Muscle of leg (tissue), 11 donors: ENCODE results near the gene MSI2. TPM values are rescaled to one million over a fixed set of nuclear protein-coding genes. Genes with fewer than 3 reads are reported as not detected.
A peak's percentile ranks its signal among the peaks of the same experiment; 100 is the strongest.

ENCODE experiments used
- DNase-seq: peaks from one replicate; pipeline ENCODE4 v3.0.0; 2013
- H3K27ac ChIP-seq: one replicate; pipeline ENCODE4 v1.5.1; 2013; ENCODE audit warnings: mild to moderate bottlenecking, low read length, control low read depth
- H3K27me3 ChIP-seq: one replicate; pipeline ENCODE4 v1.6.1; 2013; ENCODE audit warnings: low read length; ENCODE audit not compliant: control insufficient read depth, insufficient read depth
- H3K36me3 ChIP-seq: one replicate; pipeline ENCODE4 v1.6.1; 2013; ENCODE audit warnings: low read length; ENCODE audit not compliant: control insufficient read depth, insufficient read depth
- H3K4me1 ChIP-seq: one replicate; pipeline ENCODE4 v1.6.1; 2013; ENCODE audit warnings: low read length; ENCODE audit not compliant: control insufficient read depth, insufficient read depth
- H3K4me3 ChIP-seq: one replicate; pipeline ENCODE4 v1.5.1; 2013; ENCODE audit warnings: low read length, control low read depth
- H3K9me3 ChIP-seq: replicated peaks from 2 replicates; pipeline ENCODE4 v1.6.1; 2013; ENCODE audit warnings: low read depth, low read length; ENCODE audit not compliant: control insufficient read depth
- WGBS: methylation state at CpG from one replicate; pipeline ENCODE4 v1.1.5; 2013; ENCODE audit warnings: missing lambda C conversion rate; ENCODE audit not compliant: insufficient coverage; 5-methylcytosine and 5-hydroxymethylcytosine counted together
- polyA plus RNA-seq, 8 donors: library from polyadenylated mRNA; unstranded; fragments of 120-200 nt; gene quantifications; one replicate each; pipeline versions ENCODE4 v1.2.1 to v1.2.3, GENCODE V29; 2013; ENCODE audit warnings: inconsistent platforms in 1 of 8, low replicate concordance in 1 of 8; ENCODE audit not compliant: insufficient read length in 8 of 8, insufficient read depth in 1 of 8
- total RNA-seq: library from RNA; stranded (reverse); fragments of 120-200 nt; gene quantifications from one replicate; pipeline ENCODE4 v1.2.4, GENCODE V29; 2013

MSI2 gene
- total and polyA plus RNA-seq, 9 donors: 21.5 to 32.0 (median 27.4) TPM

DNA sequence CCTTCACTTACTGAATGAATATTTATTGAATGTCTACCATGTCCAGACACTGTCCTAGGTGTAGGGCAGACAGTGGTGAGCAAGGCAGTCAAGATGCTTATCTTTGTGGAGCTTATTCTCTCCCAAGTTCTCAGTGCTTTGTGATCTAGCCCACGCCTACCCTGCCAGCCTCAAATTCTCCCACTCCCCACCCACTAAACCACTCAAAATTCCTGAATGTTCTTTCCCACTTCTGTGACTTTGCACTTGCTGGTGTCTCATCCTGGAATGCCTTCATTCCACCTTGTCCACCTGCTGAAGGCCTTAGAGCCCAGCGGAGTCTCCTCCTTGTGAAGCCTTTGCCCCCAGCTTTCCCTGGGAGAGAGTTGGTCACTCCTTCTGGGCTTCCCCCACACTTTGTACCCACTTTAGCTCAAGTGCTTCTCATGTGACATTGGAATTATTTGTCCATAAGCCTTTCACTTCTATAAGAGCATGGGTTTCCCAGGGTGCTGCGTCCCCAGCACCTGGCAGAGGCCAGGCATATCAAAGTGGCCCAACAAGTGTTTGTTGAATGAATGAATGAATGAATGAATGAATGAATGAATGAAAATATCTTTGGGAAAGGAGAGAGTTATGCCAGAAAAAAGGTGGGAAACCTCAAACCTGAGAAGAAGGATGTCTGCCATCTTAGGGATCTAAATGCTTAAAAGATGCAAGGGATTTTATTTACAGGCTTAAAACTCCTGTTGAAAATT is 465.8 kb downstream of the MSI2 start:
- H3K4me3 ChIP-seq: no peak overlapping the region
- no peak for DNase-seq
- no peak overlapping the region for H3K27ac ChIP-seq
- 93% methylated on average over 3 of the region's 3 CpGs for WGBS
- H3K4me1 ChIP-seq: peaks cover 29% of the 10 kb centered on the region
- H3K27me3 ChIP-seq: peaks cover 14% of the 10 kb centered on the region
- no peaks in the 10 kb centered on the region for H3K36me3 ChIP-seq
- no peaks in the 10 kb centered on the region for H3K9me3 ChIP-seq

DNA sequence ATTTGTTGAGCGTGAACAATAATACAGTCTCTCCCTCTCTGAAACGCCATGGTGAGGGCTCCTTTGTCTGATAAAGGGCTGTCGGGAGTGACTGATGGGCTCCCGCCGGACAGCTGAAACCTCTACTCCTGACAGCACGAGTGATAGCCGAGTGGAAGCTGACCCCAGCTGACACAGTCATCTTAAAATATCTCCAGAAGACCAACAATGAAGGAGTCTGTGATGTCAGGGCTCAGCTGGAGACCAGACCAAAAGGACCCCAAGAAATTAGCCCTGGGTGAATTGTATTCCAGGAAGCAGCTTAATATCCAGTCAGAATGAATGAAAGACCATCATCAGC is 466.4 kb downstream of the MSI2 start:
- DNase-seq: peak; percentile 30
- Histone ChIP-seq H3K36me3 (no peaks in the 10 kb centered on the region), H3K9me3 (no peaks in the 10 kb centered on the region), H3K27ac (peak overlapping the region; percentile 69), H3K27me3 (peaks cover 13% of the 10 kb centered on the region), H3K4me3 (no peak overlapping the region), H3K4me1 (peaks cover 32% of the 10 kb centered on the region)
- no CpG with 5 or more reads among the region's 7 CpGs for WGBS

DNA sequence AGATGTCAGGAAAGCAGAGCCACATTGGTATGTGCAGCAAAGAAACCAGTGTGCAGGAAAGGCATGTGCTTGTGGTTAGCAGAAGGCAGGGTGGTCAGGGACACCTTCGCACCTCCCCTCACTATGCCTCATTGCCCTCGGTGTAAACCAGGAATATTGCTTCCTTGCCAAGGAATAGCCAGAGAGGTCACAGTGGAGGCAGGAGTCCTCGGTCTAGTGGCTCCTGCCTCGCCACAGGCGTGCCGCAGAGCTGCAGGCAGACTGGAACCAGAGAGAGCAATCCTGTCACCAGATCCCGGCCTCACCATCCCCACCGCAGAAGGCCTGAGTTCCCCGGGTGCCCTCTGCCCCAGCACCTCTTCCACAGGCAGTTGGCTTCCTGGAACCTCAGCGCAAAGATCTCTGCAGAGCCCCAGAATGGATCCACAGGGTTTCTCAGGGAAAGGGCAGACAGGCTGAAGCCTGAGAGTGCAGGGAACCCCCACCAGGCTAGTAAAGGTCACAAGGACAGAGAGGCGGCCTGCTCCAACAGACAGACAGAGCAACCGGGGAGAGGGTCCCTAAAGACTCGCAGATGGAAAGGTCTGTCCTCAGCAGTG is 467.2 kb downstream of the MSI2 start:
- no peak overlapping the region for H3K4me3 ChIP-seq
- DNase-seq: no peak
- H3K9me3 ChIP-seq: no peaks in the 10 kb centered on the region
- 56% methylated on average over 11 of the region's 13 CpGs for whole genome bisulfite sequencing
- H3K4me1 ChIP-seq: peaks cover 34% of the 10 kb centered on the region
- peak overlapping the region; percentile 69 for H3K27ac ChIP-seq
- H3K27me3 ChIP-seq: peaks cover 13% of the 10 kb centered on the region
- H3K36me3 ChIP-seq: no peaks in the 10 kb centered on the region

DNA sequence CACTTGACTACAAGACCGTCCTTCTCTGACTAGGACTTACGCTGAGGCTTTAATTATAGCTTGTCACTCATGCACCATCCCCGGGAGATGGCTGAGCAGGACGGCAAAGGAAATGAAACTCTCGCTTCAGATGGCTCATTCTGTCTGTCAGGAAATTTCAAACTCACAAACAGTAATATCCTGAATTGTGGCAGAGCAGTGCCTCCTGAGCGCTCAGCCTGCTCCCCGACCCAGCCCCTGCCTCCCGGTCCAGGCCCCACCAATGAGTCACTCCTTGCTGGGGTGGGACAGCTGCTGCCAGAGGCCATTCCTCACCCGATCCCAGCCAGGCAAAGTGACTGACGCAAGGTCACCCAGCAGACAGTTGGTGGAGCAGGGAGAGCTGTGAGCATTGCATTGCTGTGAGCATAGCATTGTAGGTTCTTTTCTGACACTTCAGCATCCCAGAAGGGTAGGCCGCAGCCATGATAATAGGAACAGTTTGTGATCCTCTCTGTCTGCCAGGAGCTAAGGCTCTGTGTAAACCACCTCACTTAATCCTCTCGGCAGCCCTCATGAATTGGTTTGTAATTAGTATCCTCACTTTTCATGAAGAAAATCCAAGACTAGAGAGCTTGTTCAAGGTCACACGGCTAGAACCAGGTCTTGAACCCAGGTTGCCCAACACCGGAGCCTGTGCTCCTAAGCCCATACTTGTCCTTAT is 467.9 kb downstream of the MSI2 start:
- Histone ChIP-seq H3K4me3 (no peak overlapping the region), H3K27ac (peak overlapping the region; percentile 69), H3K36me3 (no peaks in the 10 kb centered on the region), H3K9me3 (no peaks in the 10 kb centered on the region), H3K27me3 (peaks cover 8% of the 10 kb centered on the region), H3K4me1 (peaks cover 34% of the 10 kb centered on the region)
- no peak for DNase-seq
- WGBS: 41% methylated on average over 11 of the region's 14 CpGs

DNA sequence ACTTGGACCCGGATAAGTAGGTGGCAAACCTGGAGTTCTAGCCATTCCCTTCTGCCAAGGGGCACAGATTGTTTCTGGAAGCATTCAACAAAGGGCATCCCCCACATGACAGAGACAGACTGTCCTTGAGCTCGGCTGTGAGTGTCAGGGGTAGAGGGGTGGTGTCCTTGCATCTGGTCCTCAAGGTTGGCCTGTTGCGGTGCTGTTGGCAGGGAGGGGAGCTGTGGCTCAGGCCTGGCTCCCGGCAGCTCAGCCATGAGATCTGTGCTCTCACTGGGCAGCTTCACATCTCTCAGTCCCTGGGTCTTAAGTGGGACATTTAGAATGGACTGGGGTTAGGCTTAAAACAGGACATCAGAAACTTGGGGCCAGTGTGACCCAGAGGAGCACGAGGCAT is 468.4 kb downstream of the MSI2 start:
- Histone ChIP-seq H3K4me1 (peaks cover 34% of the 10 kb centered on the region), H3K36me3 (no peaks in the 10 kb centered on the region), H3K4me3 (no peak overlapping the region), H3K9me3 (no peaks in the 10 kb centered on the region), H3K27me3 (peaks cover 5% of the 10 kb centered on the region), H3K27ac (peak overlapping the region; percentile 20)
- DNase-seq: no peak
- WGBS: 95% methylated on average over 4 of the region's 5 CpGs

DNA sequence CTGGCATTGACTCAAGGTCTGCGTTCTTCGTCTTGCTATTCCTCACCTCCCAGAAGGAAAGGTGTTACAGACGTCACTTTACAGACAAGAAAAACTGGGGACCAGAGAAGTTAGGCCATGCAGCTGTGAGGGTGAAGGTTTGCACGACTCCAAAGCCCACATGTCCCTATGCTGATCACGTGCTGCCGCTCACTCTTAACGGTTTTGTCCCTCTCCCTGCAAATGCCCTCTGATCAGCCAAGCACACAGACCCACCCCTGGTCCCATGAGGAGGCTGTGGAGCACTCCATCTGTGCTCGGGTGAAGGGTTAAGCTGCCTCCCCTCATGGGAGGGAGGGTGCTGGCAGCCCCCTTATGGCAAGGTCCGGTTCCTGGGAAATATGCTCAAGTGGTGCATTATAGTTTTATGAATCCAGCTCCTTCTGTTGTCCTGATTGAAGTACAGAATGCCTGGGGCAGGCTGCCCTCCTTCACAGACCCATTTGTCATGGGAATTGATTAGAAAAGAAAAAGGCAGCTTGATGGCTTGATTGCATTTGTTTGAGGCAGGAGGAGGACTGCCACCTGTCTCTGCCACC is 470.0 kb downstream of the MSI2 start:
- Histone ChIP-seq H3K27ac (no peak overlapping the region), H3K4me1 (peaks cover 34% of the 10 kb centered on the region), H3K4me3 (no peak overlapping the region), H3K36me3 (no peaks in the 10 kb centered on the region), H3K9me3 (no peaks in the 10 kb centered on the region), H3K27me3 (peaks cover 6% of the 10 kb centered on the region)
- WGBS: 59% methylated on average over 7 of the region's 9 CpGs
- no peak for DNase-seq

DNA sequence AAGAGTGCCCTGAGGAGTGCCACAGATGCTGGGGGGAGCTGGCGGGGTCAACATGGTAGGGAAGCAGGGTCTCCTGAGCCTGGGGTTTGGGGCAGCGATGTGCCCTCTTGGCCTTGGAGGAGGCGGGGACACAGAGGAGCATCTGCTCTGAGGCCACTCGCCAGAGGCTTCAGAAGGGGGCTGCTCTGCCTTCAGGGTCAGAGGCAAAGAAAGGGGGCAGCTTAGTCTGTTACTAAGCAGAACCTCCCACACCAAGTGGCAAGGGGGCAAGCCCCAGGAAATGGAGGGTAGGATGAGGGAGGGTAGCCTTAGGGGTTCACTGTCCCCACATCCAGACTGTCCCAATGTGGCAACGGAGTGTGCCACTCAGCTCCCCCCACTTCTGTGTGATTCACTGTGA is 470.5 kb downstream of the MSI2 start:
- no peaks in the 10 kb centered on the region for H3K9me3 ChIP-seq
- peaks cover 6% of the 10 kb centered on the region for H3K27me3 ChIP-seq
- DNase-seq: no peak
- H3K4me3 ChIP-seq: no peak overlapping the region
- H3K27ac ChIP-seq: no peak overlapping the region
- 93% methylated on average over 3 of the region's 5 CpGs for WGBS
- H3K4me1 ChIP-seq: peaks cover 34% of the 10 kb centered on the region
- no peaks in the 10 kb centered on the region for H3K36me3 ChIP-seq

DNA sequence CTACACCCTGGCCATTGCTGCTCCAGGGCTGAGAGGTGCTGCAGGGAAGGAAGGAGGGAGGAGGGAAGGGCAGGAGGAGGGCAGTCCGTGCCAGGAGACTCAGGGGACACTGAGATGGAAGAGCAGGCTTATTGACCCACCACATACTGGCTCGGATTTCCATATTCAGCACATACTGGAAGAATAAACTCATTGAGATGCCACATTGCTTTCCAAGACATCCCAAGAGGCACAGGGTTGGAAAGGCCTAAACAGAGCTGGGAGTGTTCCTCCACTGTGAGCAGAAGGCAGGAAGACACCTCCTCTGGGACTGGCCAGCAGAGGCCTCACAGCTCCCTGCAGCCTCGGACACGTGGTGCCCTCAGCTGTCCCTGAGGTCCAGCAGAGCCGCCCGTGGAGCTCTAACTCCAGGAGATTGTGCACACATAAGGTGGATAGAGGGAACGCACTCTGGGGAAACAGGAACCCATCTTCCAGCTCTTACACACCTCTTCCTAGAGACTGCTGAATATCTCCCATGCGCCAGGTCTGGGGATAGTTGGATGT is 471.4 kb downstream of the MSI2 start:
- no peak overlapping the region for H3K4me3 ChIP-seq
- WGBS: 32% methylated on average over 3 of the region's 8 CpGs
- H3K27ac ChIP-seq: no peak overlapping the region
- DNase-seq: no peak
- H3K9me3 ChIP-seq: no peaks in the 10 kb centered on the region
- peaks cover 25% of the 10 kb centered on the region for H3K4me1 ChIP-seq
- H3K36me3 ChIP-seq: no peaks in the 10 kb centered on the region
- peaks cover 5% of the 10 kb centered on the region for H3K27me3 ChIP-seq

DNA sequence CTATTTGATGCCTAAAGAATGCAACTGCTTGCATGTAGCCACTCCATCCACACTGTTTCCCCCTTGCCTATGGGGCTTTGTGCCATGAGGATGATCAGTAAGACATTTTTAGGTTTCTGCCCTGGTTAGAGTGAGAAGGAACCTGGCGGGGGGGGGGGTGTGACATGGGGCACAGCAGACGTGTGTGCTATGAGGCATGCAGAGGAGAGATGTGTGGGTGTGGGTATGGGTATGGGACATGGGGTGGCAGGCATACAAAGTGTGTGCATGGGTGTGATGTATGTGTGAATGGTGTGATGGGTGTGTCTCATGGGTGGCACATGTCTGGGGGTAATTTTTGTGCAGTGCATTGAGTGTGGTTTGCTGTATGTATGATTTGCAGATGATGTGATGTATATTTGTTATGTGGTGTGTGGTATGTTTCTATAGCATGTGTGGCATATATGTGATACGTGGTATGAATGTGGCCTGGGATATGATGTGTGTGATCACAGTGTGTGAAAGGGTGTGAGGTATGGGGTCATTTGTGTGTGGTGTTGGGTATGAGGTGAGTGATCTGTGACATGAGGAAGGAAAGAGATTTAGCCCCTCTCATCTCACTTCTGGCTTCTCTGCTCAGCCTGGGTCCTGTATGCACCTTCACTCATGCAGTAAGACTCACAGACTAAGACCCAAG is 473.8 kb downstream of the MSI2 start:
- Histone ChIP-seq H3K4me3 (no peak overlapping the region), H3K4me1 (peaks cover 5% of the 10 kb centered on the region), H3K36me3 (no peaks in the 10 kb centered on the region), H3K9me3 (no peaks in the 10 kb centered on the region), H3K27ac (no peak overlapping the region), H3K27me3 (peaks cover 6% of the 10 kb centered on the region)
- DNase-seq: no peak
- WGBS: 84% methylated on average over 3 of the region's 3 CpGs
